MM.1S (cell line): Measurements from ENCODE around the gene PLCB2.

ENCODE experiments used
- DNase-seq: peaks from one replicate; pipeline ENCODE4 v3.0.0-alpha.2; 2015
- H2AFZ ChIP-seq: fragments of 300-600 bp; sonication (generic); 2 replicates; pipeline ENCODE4 v1.6.0; 2016; ENCODE audit warnings: antibody characterized with exemption, low read length
- H3F3A ChIP-seq: fragments of 300-600 bp; sonication (generic); 2 replicates; pipeline ENCODE4 v1.6.1; 2016; ENCODE audit warnings: mild to moderate bottlenecking, antibody characterized with exemption, low read length, moderate library complexity, mixed read lengths; ENCODE audit not compliant: insufficient read depth
- H3K27ac ChIP-seq: fragments of 300-600 bp; sonication (generic); 2 replicates; pipeline ENCODE4 v1.5.1; 2016; ENCODE audit warnings: mild to moderate bottlenecking, low read length
- H3K27me3 ChIP-seq: fragments of 300-600 bp; sonication (generic); replicated peaks from 2 replicates; pipeline ENCODE4 v1.6.0; 2016; ENCODE audit warnings: low read length; ENCODE audit not compliant: insufficient read depth
- H3K36me3 ChIP-seq: fragments of 300-600 bp; sonication (generic); replicated peaks from 2 replicates; pipeline ENCODE4 v1.6.1; 2016; ENCODE audit warnings: mild to moderate bottlenecking, low read length, mixed read lengths; ENCODE audit not compliant: insufficient read depth
- H3K4me1 ChIP-seq: fragments of 300-600 bp; sonication (generic); 2 replicates; pipeline ENCODE4 v1.6.1; 2016; ENCODE audit warnings: low read length, mixed read lengths
- H3K4me2 ChIP-seq: fragments of 300-600 bp; sonication (generic); 2 replicates; pipeline ENCODE4 v1.6.0; 2016; ENCODE audit warnings: low read depth, low read length
- H3K4me3 ChIP-seq: fragments of 300-600 bp; sonication (generic); 2 replicates; pipeline ENCODE4 v1.5.1; 2016; ENCODE audit warnings: low read length, mixed read lengths
- H3K79me2 ChIP-seq: fragments of 300-600 bp; sonication (generic); 2 replicates; pipeline ENCODE4 v1.6.1; 2016; ENCODE audit warnings: mixed run types, low read length, mixed read lengths
- H3K9ac ChIP-seq: fragments of 300-600 bp; sonication (generic); 2 replicates; pipeline ENCODE4 v1.6.1; 2016; ENCODE audit warnings: low read length, mixed read lengths
- H3K9me2 ChIP-seq: fragments of 300-600 bp; sonication (generic); replicated peaks from 2 replicates; pipeline ENCODE4 v1.6.1; 2016; ENCODE audit warnings: mild to moderate bottlenecking, low read length, mixed read lengths; ENCODE audit not compliant: insufficient read depth
- H3K9me3 ChIP-seq: fragments of 300-600 bp; sonication (generic); replicated peaks from 2 replicates; pipeline ENCODE4 v1.6.1; 2016; ENCODE audit warnings: mild to moderate bottlenecking, low read length, mixed read lengths; ENCODE audit not compliant: insufficient read depth
- H4K20me1 ChIP-seq: fragments of 300-600 bp; sonication (generic); 2 replicates; pipeline ENCODE4 v1.6.1; 2016; ENCODE audit warnings: mild to moderate bottlenecking, low read length, moderate library complexity, mixed read lengths; ENCODE audit not compliant: insufficient read depth
- CTCF ChIP-seq: fragments of 300-600 bp; sonication (generic); IDR thresholded peaks from 2 replicates; pipeline ENCODE4 v1.5.1; 2016; ENCODE audit warnings: antibody characterized with exemption, low read length, mixed read lengths
- EZH2 ChIP-seq: fragments of 300-600 bp; sonication (generic); optimal IDR thresholded peaks from 2 replicates; pipeline ENCODE3; 2017; ENCODE audit warnings: low read depth, mild to moderate bottlenecking, antibody characterized with exemption, low read length, mixed read lengths
- EZH2phosphoT487 ChIP-seq: fragments of 300-600 bp; sonication (generic); IDR thresholded peaks from 2 replicates; pipeline ENCODE4 v1.6.1; 2018; ENCODE audit warnings: antibody characterized with exemption, low read length

The PLCB2 gene

GRCh38 chr15:40344631-40345120, 36.9 kb upstream of the PLCB2 start:
- Histone ChIP-seq H3K9ac (no peak overlapping the region), H2AFZ (no peak overlapping the region), H4K20me1 (no peaks in the 10 kb centered on the region), H3K9me3 (no peaks in the 10 kb centered on the region), H3K4me3 (no peak overlapping the region), H3K27me3 (no peaks in the 10 kb centered on the region), H3K4me1 (no peaks in the 10 kb centered on the region), H3K79me2 (no peaks in the 10 kb centered on the region), H3K9me2 (no peaks in the 10 kb centered on the region), H3K36me3 (no peaks in the 10 kb centered on the region), H3K27ac (no peak overlapping the region), H3K4me2 (peak overlapping the region; percentile 20; the same call in 1 of the 2 replicates), H3F3A (no peaks in the 10 kb centered on the region)
- TF ChIP-seq EZH2 (no peak), CTCF (peak; percentile 83), EZH2phosphoT487 (no peak)
- peak; percentile 60 for DNase-seq

DNA sequence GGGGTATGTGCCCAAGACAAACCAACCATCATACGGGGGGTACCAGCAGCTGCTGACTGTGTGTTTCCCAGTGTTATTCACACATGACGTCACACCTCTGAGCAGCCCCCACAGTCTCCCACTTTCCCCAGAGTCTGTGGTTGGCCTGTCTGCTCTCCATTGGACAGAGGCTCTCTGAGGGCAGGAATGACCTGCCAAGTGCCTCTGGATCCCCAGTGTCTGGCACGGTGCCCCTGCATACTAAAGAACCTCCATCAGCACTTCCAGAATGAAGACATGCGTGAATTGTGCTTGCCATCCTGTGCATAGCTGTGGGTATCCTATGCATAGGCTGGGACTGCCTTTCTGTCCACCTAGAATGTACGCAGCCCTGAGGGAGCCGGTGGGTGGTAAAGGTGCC, 36.5 kb upstream of the PLCB2 start:
- Histone ChIP-seq H3K79me2 (no peaks in the 10 kb centered on the region), H3K4me1 (no peaks in the 10 kb centered on the region), H3K4me2 (no peak overlapping the region), H3K9me2 (no peaks in the 10 kb centered on the region), H2AFZ (no peak overlapping the region), H3K9ac (no peak overlapping the region), H3K4me3 (no peak overlapping the region), H3K36me3 (no peaks in the 10 kb centered on the region), H3K27me3 (no peaks in the 10 kb centered on the region), H3K9me3 (no peaks in the 10 kb centered on the region), H3K27ac (no peak overlapping the region), H4K20me1 (no peaks in the 10 kb centered on the region), H3F3A (no peaks in the 10 kb centered on the region)
- TF ChIP-seq EZH2 (no peak), EZH2phosphoT487 (no peak), CTCF (no peak)
- no peak for DNase-seq

DNA sequence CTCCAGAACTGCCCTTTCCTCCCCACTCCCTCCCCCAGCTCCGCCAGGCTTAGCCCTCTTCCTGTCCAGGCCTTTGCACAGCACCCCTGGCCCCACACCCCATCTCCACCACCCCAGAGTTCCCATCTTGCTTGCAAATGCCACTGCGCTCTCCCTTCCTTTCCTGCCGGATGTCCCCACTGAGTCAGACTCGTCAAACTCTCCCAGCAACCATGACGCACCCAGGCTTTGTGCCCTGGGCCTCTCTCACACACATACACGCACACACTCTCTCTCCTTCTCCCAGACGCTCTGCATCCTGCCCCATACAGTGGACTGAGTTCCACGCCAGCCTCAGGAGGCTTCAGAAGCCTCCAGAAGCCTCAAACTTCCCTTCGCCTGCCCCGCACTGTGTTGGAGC, 35.8 kb upstream of the PLCB2 start:
- H3K36me3 ChIP-seq: no peaks in the 10 kb centered on the region
- TF ChIP-seq CTCF: no peak
- TF ChIP-seq EZH2phosphoT487: no peak
- no peak for TF ChIP-seq EZH2
- H3K9me3 ChIP-seq: no peaks in the 10 kb centered on the region
- no peak overlapping the region for H3K27ac ChIP-seq
- no peaks in the 10 kb centered on the region for H3F3A ChIP-seq
- H3K4me2 ChIP-seq: no peak overlapping the region
- H2AFZ ChIP-seq: no peak overlapping the region
- H3K4me1 ChIP-seq: no peaks in the 10 kb centered on the region
- H3K9me2 ChIP-seq: no peaks in the 10 kb centered on the region
- H3K27me3 ChIP-seq: no peaks in the 10 kb centered on the region
- H3K9ac ChIP-seq: no peak overlapping the region
- no peaks in the 10 kb centered on the region for H3K79me2 ChIP-seq
- H3K4me3 ChIP-seq: no peak overlapping the region
- H4K20me1 ChIP-seq: no peaks in the 10 kb centered on the region
- no peak for DNase-seq
